Stimulated activated CD4-positive, alpha-beta T cell treated with anti-CD3 and anti-CD28 coated beads, Interleukin-2, amount 100 ng/mL, for 4 hours (primary cell): ENCODE results near the gene XPR1.
A peak's percentile ranks its signal among the peaks of the same experiment; 100 is the strongest.

Experiments used
- DNase-seq: peaks from one replicate; pipeline ENCODE4 v3.0.0-alpha.2; 2020; ENCODE audit warnings: low read depth

The XPR1 gene

GRCh38 chr1:180631766-180632325, at the start of gene XPR1:
TSS of gene XPR1 (plus strand) at chr1:180632022. CDS start at chr1:180632202, 180 bp downstream.
- DNase-seq: peak; percentile 98

GRCh38 chr1:180584869-180585268, 47.0 kb upstream of the XPR1 start:
- no peak for DNase-seq

- DNase-seq: no peak
Measured at GRCh38 chr1:180585994-180586359, 45.8 kb upstream of the XPR1 start.

GRCh38 chr1:180586671-180587155, 45.1 kb upstream of the XPR1 start:
- DNase-seq: no peak

DNA sequence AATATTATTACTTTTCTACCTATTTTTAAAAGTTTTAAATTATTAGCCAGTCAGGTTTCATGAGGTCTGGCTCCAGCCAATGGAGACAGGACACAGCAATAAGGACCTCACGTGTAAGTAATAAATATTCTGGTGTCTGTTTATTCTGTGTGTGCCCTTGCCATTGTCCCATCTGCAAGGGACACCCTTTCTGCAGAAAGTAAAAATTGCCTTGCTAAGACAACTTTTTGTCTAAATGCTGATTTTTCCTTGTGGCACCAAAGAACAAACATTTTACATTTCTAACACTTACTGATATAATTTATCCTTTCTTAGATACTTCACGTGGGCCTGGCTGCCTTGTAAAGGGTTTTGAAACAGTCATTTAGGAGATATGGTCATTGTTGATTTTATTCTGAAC, 43.7 kb upstream of the XPR1 start:
- no peak for DNase-seq

DNA sequence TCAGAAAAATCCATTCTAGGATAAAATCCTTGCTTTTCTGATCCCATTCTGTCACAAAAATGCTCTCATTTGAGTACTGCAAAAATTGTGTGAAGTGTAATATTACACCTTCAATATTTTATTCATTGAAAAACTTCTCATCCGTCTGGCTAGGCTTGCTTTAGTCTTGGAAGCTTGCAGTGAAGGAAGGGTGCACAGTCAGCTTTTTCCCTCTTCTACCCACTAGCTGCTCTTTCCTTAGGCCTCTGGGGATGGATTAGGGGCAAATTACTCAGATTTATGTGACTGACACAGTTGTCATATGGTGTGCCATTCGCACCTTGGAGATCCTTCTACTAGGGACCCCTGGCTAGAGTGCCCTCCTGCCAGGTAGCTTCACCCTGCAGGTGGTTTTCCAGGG, 40.9 kb upstream of the XPR1 start:
- no peak for DNase-seq

DNA sequence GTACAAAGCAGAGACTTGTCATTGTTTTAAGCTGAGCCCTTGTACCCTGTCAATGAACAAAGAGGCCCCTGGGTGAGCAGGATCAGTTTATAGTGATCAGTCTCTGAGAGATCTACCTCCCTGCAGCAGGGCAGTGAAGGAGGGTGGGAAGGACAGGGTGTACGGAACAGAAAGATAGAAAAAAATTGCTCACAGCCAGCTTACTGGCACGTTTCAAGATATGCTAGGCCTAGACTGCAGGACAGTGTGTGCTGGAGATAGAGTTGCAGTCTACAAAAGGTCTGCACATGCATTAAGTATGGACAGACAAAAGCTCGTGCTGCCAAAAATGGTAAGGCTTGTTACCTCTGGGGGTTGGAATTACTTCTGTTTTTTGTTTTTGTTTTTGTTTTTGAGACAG, 38.4 kb upstream of the XPR1 start:
- DNase-seq: no peak

DNA sequence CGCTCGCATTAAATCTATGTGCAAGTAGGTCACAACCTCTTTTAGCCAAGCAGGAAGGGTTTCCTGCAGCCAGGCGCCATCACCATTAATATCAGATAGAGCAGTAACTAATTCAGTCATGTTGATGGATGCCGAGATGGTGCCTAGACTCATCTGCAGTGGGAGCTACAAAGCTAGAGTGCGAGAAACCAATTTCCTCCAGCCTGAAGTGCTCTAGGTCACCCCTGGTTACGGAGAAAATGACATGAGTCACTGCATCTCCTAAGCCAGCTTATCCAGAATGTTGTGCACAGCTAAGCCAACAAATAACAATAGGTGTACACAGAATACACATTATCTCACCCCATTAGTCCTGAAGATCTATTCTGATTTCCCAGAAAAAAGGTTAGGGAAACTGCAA, 37.1 kb upstream of the XPR1 start:
- no peak for DNase-seq

DNA sequence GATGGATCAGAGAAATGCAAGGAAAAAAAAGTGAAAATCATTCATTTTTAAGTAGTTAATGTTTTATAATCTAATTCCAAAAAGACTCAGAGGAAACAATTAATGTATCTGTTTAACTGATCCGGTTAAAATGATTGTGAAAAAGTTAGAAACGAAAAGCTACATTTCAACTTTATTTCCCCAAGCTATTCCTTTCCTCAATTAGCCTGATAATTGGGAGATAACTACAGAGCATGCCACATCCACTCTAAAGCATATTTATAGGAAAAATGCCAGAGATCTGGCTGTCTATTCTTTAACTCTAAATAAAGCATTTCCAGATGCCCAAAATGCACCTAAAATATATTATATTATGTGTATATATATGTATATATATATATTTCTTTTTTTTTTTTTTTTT, 35.9 kb upstream of the XPR1 start:
- no peak for DNase-seq

- DNase-seq: no peak
Measured at GRCh38 chr1:180597520-180597919, 34.3 kb upstream of the XPR1 start.

GRCh38 chr1:180598333-180598974, 33.4 kb upstream of the XPR1 start:
- DNase-seq: no peak

GRCh38 chr1:180600343-180600742, 31.5 kb upstream of the XPR1 start:
- DNase-seq: no peak

- DNase-seq: no peak
Measured at GRCh38 chr1:180601512-180601911, 30.3 kb upstream of the XPR1 start.

DNA sequence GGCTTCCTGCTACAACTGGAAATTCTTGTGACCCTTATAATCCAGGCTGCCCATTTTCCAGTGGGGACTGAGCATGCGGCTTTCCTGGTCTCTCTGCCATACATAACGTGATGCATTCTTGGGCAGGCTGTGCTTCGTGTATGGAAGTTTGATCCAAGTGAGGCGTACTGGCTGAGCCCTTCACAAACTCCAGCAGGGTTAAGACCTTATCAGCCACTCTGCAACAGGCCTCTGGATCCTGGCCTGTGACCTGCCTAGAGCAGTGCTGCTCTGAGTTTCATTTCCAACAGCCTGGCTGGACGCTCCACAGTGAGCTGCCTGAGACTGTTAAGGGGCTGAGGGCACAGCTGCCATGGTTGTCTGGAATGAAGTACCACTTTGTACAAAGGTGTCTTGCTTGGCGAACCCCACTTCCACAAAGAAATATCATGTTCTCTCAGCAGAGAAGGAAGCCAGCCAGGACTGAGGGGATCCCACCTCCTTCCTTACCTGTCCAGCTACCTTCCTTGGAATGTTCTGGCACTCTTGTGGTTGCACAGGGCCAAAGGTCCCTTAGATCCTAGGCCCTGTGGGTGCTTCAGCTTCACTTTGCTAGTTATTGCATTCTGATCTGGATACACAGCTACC, 28.5 kb upstream of the XPR1 start:
- no peak for DNase-seq

- no peak for DNase-seq
Measured at GRCh38 chr1:180603850-180604226, 28.0 kb upstream of the XPR1 start.

DNA sequence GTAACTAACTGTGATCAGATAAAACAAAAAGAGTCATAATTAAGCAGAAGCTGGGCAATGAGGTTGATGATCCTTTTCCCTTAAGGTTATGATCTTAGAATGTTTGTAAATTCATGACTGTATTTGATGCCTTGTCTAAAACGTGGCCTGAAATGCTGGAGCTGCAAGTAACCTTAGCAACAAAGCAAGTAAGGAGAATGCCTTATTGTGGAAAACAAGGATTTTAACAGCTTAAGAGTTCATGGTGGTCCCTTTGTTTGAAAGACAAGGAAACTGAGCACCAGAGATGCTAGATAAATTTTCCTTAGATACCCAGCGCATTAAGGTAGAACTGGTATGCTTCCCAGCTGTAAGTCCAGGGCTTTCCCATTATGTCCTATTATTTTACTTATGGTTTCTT, 25.7 kb upstream of the XPR1 start:
- no peak for DNase-seq

DNA sequence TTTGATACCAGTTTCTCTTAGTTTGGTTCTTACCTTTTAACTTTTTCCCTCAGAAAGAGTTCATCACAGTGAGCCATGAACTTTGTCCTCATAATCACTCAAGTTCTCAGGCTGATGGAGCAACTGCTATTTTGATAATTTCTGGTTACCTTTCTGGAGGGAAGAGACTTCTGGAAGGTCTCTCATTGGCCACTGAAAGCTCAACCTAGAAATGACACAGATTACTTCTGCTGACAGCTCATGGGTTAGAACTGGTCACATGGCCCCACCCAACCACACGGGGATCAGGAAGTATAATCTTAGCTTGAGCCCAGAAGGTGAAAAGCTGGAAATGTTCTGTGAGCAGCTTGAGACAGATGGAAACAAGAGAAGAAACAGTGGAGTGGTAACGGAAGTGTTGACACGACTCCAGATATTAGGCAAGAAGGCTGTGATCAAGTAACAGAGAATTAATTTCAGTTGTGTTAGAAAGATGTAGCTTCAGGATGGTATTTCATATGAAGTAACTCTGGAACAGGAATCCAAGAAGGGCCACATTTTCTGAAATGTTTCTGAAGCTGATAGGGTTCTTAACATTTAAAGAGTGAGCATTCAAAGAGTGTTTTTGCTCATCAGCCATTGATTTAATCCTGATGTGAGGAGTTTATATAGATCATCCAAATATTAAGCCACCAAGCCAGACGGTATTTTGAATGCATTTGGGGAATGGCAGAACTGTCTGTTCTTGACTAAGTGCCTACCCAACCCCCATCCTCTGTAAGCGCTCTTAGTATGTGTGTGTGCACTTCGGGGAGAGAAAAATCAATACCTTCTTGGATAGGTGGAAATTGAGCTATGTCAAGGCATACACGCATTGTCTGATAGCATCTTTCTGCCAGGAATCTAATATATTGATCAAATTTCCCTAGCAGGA, 21.9 kb upstream of the XPR1 start:
- no peak for DNase-seq

DNA sequence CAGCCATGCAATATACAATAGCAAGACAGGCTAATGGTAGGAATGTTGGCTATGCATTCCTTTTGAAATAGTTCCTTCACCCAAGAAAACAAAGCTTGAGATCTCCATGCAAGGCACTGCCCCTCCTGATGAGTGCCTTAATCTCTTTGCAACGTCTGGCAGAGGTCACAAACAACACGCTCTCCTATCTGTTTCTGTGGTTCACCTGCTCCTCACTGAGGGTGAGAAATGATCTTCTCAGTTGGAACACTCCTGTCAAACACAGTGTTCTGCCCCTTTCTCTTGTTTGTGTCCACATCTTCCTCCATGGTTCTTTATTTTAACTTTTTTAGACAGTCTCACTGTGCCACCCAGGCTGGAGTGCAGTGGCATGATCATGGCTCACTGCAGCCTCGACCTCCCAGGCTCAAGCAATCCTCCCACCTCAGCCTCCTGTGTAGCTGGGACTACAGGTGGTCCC, 21.2 kb upstream of the XPR1 start:
- DNase-seq: no peak

- DNase-seq: no peak
Measured at GRCh38 chr1:180611016-180611930, 20.5 kb upstream of the XPR1 start.

DNA sequence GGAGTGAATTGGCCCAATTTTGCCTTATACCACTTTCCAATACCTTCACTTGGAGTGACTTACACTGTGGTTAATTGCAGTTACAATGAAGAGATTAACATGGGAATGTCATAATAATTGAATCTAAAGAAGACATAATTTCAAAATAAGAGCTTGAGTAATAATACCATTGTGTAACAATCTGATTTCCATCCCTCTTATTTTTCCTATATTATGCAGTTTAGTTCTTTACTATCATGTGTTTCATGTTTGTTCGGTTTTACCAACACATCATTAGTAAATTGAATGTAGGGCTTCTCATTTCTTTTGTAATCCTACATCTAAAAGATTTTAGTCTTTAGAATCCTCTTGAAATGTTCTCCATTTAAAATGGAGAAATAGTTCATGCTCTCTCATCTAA, 19.2 kb upstream of the XPR1 start:
- no peak for DNase-seq

DNA sequence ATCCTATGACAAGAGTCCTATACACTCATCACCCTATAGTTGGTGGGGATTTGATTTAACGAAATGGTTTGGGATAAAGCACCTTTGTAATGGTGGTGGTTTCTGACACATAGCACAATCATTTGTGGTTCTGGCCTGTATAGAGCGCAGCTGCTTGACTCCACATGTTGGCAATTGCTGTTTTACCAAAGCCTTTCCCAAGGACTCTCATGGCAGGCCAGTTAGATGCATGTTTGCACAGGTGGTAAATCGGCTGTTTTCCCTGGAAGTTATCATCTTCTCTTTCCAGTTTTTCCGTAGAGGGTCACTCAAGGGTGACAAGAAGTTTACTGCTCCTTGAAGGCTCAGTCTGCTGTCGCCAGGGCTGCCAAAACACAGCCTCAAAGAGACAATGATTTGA, 17.1 kb upstream of the XPR1 start:
- DNase-seq: no peak
